Measurements from ENCODE around the gene PCCA.

The PCCA gene

GRCh38 chr13:100552755-100553154, 463.9 kb downstream of the PCCA start:
- no peak for DNase-seq
- Histone ChIP-seq H3K27me3 (ENCODE audit: insufficient read depth, low read depth, severe bottlenecking) (no peaks in the 10 kb centered on the region), H3K9me3 (ENCODE audit: severe bottlenecking) (peaks cover 4% of the 10 kb centered on the region), H3K4me3 (ENCODE audit: low read depth, low read length) (no peak overlapping the region), H3K36me3 (no peaks in the 10 kb centered on the region), H3K27ac (no peak overlapping the region)
- TF ChIP-seq CTCF (IDR thresholded peaks at IDR 0.05; ENCODE audit: low read depth, low read length) = no peak

GRCh38 chr13:100559886-100560285, 471.0 kb downstream of the PCCA start:
- no peaks in the 10 kb centered on the region for H3K9me3 ChIP-seq (ENCODE audit: severe bottlenecking)
- DNase-seq = no peak
- no peak overlapping the region for H3K4me3 ChIP-seq (ENCODE audit: low read depth, low read length)
- no peak overlapping the region for H3K27ac ChIP-seq
- no peaks in the 10 kb centered on the region for H3K27me3 ChIP-seq (ENCODE audit: insufficient read depth, low read depth, severe bottlenecking)
- H3K36me3 ChIP-seq = no peaks in the 10 kb centered on the region
- TF ChIP-seq CTCF (IDR thresholded peaks at IDR 0.05; ENCODE audit: low read depth, low read length) = no peak

GRCh38 chr13:100560498-100561157, 471.7 kb downstream of the PCCA start:
- Histone ChIP-seq H3K27ac (no peak overlapping the region), H3K4me3 (ENCODE audit: low read depth, low read length) (no peak overlapping the region), H3K9me3 (ENCODE audit: severe bottlenecking) (no peaks in the 10 kb centered on the region), H3K27me3 (ENCODE audit: insufficient read depth, low read depth, severe bottlenecking) (no peaks in the 10 kb centered on the region), H3K36me3 (no peaks in the 10 kb centered on the region)
- DNase-seq = no peak
- TF ChIP-seq CTCF (IDR thresholded peaks at IDR 0.05; ENCODE audit: low read depth, low read length) = no peak

- no peak overlapping the region for H3K27ac ChIP-seq
- peaks cover 3% of the 10 kb centered on the region for H3K9me3 ChIP-seq (ENCODE audit: severe bottlenecking)
- H3K27me3 ChIP-seq (ENCODE audit: insufficient read depth, low read depth, severe bottlenecking) = no peaks in the 10 kb centered on the region
- no peak overlapping the region for H3K4me3 ChIP-seq (ENCODE audit: low read depth, low read length)
- no peaks in the 10 kb centered on the region for H3K36me3 ChIP-seq
- TF ChIP-seq CTCF (IDR thresholded peaks at IDR 0.05; ENCODE audit: low read depth, low read length) = no peak
- no peak for DNase-seq
These were observed 472.2 kb downstream of the PCCA start for GRCh38 chr13:100561158-100561499.

- Histone ChIP-seq H3K27ac (no peak overlapping the region), H3K9me3 (ENCODE audit: severe bottlenecking) (peaks cover 3% of the 10 kb centered on the region), H3K4me3 (ENCODE audit: low read depth, low read length) (no peak overlapping the region), H3K27me3 (ENCODE audit: insufficient read depth, low read depth, severe bottlenecking) (no peaks in the 10 kb centered on the region), H3K36me3 (no peaks in the 10 kb centered on the region)
- no peak for DNase-seq
- TF ChIP-seq CTCF (IDR thresholded peaks at IDR 0.05; ENCODE audit: low read depth, low read length) = no peak
These were observed 472.8 kb downstream of the PCCA start for GRCh38 chr13:100561599-100562204.

- Histone ChIP-seq H3K27ac (no peak overlapping the region), H3K27me3 (ENCODE audit: insufficient read depth, low read depth, severe bottlenecking) (no peaks in the 10 kb centered on the region), H3K36me3 (no peaks in the 10 kb centered on the region), H3K9me3 (ENCODE audit: severe bottlenecking) (peaks cover 3% of the 10 kb centered on the region), H3K4me3 (ENCODE audit: low read depth, low read length) (no peak overlapping the region)
- DNase-seq = no peak
- TF ChIP-seq CTCF (IDR thresholded peaks at IDR 0.05; ENCODE audit: low read depth, low read length) = no peak
These were observed 474.9 kb downstream of the PCCA start for GRCh38 chr13:100563779-100564178.
